ENCODE results near the gene LIPA.

Gene LIPA

DNA sequence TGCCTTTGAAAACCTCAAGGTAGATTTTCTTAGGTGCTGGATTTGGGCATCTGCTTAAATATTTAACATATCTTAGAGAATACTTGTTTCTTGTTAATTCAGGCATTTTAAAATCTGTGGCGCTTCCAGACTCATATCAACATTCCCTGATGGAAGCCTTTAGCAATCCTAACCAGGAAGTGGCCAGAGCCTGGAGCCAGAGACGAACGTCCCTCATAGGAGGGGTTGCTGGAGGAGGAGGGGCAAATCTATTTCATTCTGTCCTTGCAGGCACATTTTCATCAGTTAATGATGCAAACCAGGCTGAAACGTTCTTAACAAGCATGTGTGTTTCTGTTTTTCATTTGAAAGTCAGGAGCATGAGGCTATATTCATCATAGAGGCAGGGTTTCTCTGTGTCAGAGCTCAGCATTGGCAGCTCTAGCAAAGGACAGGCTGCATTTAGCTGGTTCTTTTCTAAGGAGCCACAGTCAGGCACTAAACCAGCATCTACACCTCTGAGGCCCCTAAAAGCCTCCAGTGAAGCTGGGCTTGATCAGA lies 32.4 kb upstream of the LIPA start:
- no peak overlapping the region for H3K9ac ChIP-seq (ENCODE audit: low read depth, low read length)
- H3K4me2 ChIP-seq (ENCODE audit: insufficient read depth, low read length): no peak overlapping the region
- H3K79me2 ChIP-seq (ENCODE audit: insufficient read depth, low read length): no peaks in the 10 kb centered on the region
- no peaks in the 10 kb centered on the region for H4K20me1 ChIP-seq (ENCODE audit: insufficient read depth, low read length)
- no peak overlapping the region for H3K4me3 ChIP-seq (ENCODE audit: low read depth in 1 of 2, low read length in 2 of 2)
- DNase-seq (no peak), ATAC-seq (ENCODE audit: insufficient read depth, low read depth) (no peak)
- no peaks in the 10 kb centered on the region for H3K27me3 ChIP-seq (ENCODE audit: insufficient read depth, low read length, poor library complexity)
- no peaks in the 10 kb centered on the region for H3K4me1 ChIP-seq (ENCODE audit: insufficient read depth, low read length)
- H3K36me3 ChIP-seq (ENCODE audit: insufficient read depth, low read length): no peaks in the 10 kb centered on the region
- TF ChIP-seq EZH2 (IDR thresholded peaks at IDR 0.05; ENCODE audit: borderline replicate concordance, low read depth, low read length, severe bottlenecking): no peak
- TF ChIP-seq, protein P1, sequence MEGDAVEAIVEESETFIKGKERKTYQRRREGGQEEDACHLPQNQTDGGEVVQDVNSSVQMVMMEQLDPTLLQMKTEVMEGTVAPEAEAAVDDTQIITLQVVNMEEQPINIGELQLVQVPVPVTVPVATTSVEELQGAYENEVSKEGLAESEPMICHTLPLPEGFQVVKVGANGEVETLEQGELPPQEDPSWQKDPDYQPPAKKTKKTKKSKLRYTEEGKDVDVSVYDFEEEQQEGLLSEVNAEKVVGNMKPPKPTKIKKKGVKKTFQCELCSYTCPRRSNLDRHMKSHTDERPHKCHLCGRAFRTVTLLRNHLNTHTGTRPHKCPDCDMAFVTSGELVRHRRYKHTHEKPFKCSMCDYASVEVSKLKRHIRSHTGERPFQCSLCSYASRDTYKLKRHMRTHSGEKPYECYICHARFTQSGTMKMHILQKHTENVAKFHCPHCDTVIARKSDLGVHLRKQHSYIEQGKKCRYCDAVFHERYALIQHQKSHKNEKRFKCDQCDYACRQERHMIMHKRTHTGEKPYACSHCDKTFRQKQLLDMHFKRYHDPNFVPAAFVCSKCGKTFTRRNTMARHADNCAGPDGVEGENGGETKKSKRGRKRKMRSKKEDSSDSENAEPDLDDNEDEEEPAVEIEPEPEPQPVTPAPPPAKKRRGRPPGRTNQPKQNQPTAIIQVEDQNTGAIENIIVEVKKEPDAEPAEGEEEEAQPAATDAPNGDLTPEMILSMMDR (IDR thresholded peaks at IDR 0.05; ENCODE audit: borderline replicate concordance, extremely low read depth, low read length, poor library complexity, severe bottlenecking): no peak
- H2AFZ ChIP-seq (ENCODE audit: low read depth, low read length): no peak overlapping the region
- no peaks in the 10 kb centered on the region for H3K9me3 ChIP-seq (ENCODE audit: insufficient read depth, low read length, severe bottlenecking)
- no peak overlapping the region for H3K27ac ChIP-seq (ENCODE audit: low read length)

DNA sequence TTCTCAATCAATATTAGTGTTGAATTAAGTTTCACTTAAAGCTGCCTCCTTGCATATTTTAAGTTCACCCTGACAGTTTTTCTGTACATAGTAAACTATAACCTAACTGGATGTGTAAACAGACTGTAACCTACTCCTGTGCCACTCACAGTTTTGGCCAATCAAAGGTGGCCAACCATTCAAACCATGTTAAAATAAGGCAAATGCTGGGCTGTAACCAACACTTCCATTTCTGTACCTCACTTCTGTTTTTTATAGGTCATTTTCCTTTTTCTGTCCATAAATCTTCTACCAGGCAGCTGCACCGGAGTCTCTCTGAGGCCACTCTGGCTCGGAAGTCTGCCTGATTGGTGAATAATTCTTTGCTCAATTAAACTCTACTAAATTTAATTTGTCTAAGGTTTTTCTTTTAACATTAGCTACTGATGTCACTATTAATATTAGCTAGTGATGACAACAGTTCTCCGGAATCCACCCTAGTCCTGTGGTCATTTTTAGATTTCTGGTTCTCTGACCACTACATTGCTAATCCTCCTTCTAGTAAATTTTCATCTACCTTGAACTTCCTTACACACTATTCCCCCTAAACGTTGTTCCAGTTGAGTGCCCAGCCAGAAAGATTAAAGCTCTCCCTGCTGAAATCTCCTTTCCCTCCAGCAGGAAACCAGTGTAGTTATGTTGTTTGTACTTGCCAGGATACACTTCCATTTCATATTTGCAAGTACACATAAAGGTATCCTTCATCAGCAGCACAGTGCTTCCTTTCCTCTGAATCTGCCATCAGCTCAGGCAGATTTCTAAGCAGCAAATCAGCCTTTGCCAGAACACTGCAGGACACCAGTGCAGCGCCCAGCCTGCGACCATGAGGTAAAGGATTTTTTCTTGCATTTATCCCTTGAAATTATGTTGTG lies 31.7 kb upstream of the LIPA start:
- Histone ChIP-seq H3K27ac (ENCODE audit: low read length) (no peak overlapping the region), H3K27me3 (ENCODE audit: insufficient read depth, low read length, poor library complexity) (no peaks in the 10 kb centered on the region), H3K4me3 (ENCODE audit: low read depth in 1 of 2, low read length in 2 of 2) (no peak overlapping the region), H3K36me3 (ENCODE audit: insufficient read depth, low read length) (no peaks in the 10 kb centered on the region), H3K9ac (ENCODE audit: low read depth, low read length) (no peak overlapping the region), H2AFZ (ENCODE audit: low read depth, low read length) (no peak overlapping the region), H3K4me1 (ENCODE audit: insufficient read depth, low read length) (no peaks in the 10 kb centered on the region), H3K79me2 (ENCODE audit: insufficient read depth, low read length) (no peaks in the 10 kb centered on the region), H4K20me1 (ENCODE audit: insufficient read depth, low read length) (no peaks in the 10 kb centered on the region), H3K4me2 (ENCODE audit: insufficient read depth, low read length) (no peak overlapping the region), H3K9me3 (ENCODE audit: insufficient read depth, low read length, severe bottlenecking) (no peaks in the 10 kb centered on the region)
- DNase-seq (no peak), ATAC-seq (ENCODE audit: insufficient read depth, low read depth) (no peak)
- TF ChIP-seq EZH2 (IDR thresholded peaks at IDR 0.05; ENCODE audit: borderline replicate concordance, low read depth, low read length, severe bottlenecking): no peak
- TF ChIP-seq, protein P1 (IDR thresholded peaks at IDR 0.05; ENCODE audit: borderline replicate concordance, extremely low read depth, low read length, poor library complexity, severe bottlenecking): no peak

DNA sequence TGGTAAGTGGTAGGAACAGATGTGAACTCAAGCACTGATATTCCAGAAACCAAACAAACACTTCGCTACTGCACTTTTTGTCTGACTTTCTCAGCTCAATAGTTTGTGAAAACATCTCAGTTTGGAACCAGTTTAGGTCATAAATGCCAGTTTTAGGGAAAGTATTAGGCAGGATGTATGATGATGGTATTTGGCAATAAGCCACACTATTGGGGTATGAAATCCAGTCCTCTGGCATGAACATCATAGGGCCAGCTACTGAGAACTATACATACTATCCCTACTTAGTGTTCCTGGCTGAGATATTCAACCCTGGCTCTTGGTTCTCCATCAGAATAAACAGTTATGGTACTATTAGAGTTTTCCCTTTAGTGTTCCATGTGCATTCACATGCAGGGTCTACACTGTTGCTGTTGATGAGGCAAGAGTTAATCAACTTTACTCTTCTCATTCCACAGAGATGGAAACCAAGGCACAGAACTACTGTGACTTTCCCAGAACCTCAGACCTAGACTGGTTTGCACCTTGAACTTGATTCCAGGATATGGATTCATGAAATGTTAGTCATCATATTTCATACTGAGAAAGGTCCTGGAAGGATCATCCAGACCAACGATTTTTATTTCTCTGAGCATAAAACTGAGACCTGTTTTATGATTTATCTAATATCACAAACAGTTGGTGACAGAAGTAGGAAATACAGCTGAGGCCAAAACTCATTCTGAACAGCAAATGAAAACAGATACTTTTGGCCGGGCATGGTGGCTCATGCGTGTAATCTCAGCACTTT lies 30.2 kb upstream of the LIPA start:
- no peak overlapping the region for H3K9ac ChIP-seq (ENCODE audit: low read depth, low read length)
- H3K27me3 ChIP-seq (ENCODE audit: insufficient read depth, low read length, poor library complexity): no peaks in the 10 kb centered on the region
- no peaks in the 10 kb centered on the region for H3K9me3 ChIP-seq (ENCODE audit: insufficient read depth, low read length, severe bottlenecking)
- no peaks in the 10 kb centered on the region for H3K4me1 ChIP-seq (ENCODE audit: insufficient read depth, low read length)
- no peak overlapping the region for H2AFZ ChIP-seq (ENCODE audit: low read depth, low read length)
- no peak overlapping the region for H3K4me2 ChIP-seq (ENCODE audit: insufficient read depth, low read length)
- TF ChIP-seq, protein P1 (IDR thresholded peaks at IDR 0.05; ENCODE audit: borderline replicate concordance, extremely low read depth, low read length, poor library complexity, severe bottlenecking): no peak
- TF ChIP-seq EZH2 (IDR thresholded peaks at IDR 0.05; ENCODE audit: borderline replicate concordance, low read depth, low read length, severe bottlenecking): no peak
- no peak for DNase-seq
- H4K20me1 ChIP-seq (ENCODE audit: insufficient read depth, low read length): no peaks in the 10 kb centered on the region
- ATAC-seq (ENCODE audit: insufficient read depth, low read depth): no peak
- no peak overlapping the region for H3K4me3 ChIP-seq (ENCODE audit: low read depth in 1 of 2, low read length in 2 of 2)
- H3K27ac ChIP-seq (ENCODE audit: low read length): no peak overlapping the region
- no peaks in the 10 kb centered on the region for H3K79me2 ChIP-seq (ENCODE audit: insufficient read depth, low read length)
- no peaks in the 10 kb centered on the region for H3K36me3 ChIP-seq (ENCODE audit: insufficient read depth, low read length)

Measured in DND-41 (cell line).